Stimulated activated CD8-positive, alpha-beta memory T cell treated with anti-CD3 and anti-CD28 coated beads, Interleukin-15, amount 100 ng/mL, for 1 hour (primary cell): ENCODE data around the gene SUMO4.

Source experiments
- DNase-seq: peaks from one replicate; pipeline ENCODE4 v3.0.0-alpha.2; 2020; ENCODE audit warnings: low read depth

The SUMO4 gene

GRCh38 chr6:149400050-149400449 lies at the start of gene SUMO4:
SUMO4 (plus strand) TSS chr6:149400262; CDS start chr6:149400392, 130 bp downstream.
- DNase-seq = no peak

DNA sequence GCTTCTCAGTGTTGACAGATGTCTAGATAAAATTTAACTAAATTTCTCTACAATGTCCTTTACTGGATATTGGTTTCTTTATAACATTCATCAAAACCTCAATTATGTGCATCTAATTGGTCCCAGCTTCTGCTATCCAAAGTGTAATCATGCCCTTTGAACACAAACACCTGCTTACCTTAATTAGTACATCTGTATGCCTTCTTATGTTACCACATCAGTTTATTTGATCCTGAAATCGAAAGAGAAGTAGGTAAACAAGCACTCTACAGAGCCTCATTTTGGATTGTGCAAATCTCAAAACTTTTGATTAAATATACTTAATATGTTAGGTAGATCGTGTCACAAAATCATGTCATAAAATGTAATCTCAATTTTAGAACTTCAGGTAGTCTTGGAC lies 46.1 kb upstream of the SUMO4 start:
- DNase-seq = no peak

DNA sequence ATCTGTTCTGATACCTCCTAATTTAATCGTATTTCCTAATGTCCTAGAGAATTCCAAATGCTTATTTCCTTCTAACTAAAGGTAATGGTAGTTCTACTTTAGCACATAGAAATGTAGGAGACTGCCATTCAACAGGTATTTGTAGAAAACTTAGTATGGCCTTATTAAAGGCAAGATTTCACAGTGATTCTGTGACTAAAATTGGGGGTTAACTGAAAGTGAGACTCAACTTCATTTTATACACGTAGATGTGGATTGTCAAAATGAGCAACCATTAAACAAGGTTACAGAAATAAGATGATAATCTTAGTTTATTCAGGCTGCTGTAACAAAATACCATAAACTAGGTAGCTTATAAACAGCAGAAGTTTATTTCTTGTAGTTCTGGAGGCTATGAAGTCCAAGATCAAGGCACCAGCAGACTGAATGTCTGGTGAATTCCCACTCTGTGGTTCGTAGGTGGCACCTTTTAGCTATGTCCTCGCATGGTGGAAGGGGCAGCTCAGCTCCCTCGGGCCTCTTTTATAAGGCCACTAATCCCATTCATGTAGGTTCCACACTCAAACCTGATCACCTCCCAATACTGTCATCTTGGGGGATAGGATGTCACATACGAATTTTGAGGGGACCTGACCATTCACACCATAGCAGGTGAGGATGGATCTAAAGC lies 43.8 kb upstream of the SUMO4 start:
- no peak for DNase-seq

GRCh38 chr6:149357726-149358538 lies 42.1 kb upstream of the SUMO4 start:
- no peak for DNase-seq

- DNase-seq = no peak
Observed at GRCh38 chr6:149359440-149359839, 40.6 kb upstream of the SUMO4 start.

- DNase-seq = no peak
Observed at GRCh38 chr6:149360536-149360935, 39.5 kb upstream of the SUMO4 start.

DNA sequence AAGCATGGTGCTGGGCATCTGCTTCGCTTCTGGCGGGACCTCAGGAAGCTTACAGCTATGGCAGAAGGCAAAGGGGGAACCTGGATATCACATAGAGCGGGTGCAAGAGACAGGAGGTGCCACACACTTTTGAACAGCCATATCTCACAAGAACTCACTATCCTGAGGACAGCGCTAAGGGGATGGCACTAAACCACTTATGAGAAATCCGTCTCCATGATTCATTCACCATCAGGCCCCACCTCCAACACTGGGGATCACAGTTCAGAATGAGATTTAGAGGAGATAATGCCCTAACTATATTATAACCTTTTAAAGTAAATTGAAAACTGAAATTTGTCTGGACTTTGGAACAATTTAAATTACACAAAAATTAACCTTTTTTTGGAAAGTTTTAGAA lies 37.8 kb upstream of the SUMO4 start:
- DNase-seq = no peak

DNA sequence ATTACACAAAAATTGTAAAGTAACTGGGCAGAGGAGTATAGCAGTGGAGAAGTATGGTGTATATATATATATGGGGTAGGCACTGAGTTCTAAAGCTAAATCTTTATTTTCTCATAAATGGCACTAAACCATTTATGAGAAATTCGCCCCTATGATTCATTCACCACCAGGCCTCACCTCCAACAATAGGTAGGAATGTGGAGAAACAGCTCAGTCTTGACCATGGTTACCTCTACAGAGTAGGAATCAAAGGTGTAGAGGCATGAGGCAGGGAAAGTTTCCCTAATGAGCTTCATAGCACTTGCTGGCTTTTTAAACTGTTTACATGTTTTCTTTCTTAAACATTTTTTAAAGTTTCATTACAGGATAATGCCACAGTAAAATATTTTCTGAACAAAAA lies 36.9 kb upstream of the SUMO4 start:
- DNase-seq = no peak

GRCh38 chr6:149364557-149364956 lies 35.5 kb upstream of the SUMO4 start:
- no peak for DNase-seq

DNA sequence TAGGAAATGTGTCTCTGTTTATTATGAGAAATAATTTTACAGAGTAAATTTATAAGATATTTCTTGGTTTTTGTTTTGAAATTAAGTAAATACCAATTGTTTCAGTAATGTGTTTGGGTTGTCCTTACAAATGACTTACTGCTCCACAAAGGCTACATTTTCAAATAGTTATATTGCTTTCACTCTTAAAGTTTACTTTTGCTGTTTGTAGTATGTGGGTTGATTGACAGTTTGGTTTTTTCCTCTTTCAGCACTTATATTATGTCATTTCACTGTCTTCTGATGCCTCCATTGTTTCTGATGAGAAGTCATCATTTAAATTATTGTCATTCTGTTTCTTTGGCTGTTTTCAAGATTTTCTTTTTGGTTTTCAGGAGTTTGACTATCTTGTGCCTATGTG lies 34.9 kb upstream of the SUMO4 start:
- no peak for DNase-seq

DNA sequence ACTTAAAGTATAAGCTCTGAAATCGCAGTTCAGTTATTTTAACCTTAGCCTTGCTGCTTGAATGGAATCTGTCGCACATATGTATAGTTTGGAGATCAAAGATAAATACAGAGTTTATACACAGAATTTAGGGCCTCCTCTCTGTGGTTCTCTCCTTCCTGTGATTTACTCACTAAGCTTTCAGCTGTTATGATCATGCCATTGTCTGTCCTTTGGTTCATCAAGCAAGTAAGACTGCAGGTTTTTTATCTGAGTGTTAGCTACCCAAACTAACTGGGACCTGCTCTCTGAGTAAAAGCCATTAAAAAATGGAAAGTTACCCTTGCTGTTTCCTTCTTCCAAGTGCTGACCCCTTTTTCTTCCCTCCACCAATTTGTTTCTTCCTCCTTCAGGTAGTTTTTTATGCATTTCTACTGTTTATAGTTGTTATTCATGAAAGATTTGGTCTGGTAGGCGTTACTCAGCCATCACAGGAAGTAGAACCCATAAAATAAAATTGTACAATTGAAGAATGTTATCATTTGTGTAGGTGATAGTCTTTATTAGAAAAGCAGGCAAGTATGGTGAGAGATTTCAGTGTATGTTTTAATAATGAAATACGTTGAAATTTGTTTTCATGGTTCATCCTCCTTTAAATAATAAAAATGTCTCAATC lies 33.7 kb upstream of the SUMO4 start:
- no peak for DNase-seq

DNA sequence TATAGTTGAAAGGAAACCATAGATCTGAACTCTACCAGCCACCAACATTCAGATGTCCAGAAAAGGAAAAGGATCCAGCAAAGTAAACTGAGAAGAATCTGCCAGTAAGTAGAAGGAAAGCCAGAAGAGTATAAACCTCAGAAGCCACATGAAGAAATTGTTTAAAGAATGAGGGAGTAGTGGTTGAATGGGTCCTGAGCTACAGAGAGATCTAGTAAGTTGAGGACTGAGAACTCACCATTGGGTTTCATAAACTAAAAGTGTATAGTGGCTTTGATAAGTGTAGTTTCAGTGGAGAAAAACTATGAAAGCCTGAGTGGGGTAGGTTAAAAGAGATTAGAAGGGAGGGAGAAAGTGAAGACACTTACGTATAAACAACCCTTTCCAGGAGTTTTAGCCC lies 32.0 kb upstream of the SUMO4 start:
- DNase-seq = no peak

GRCh38 chr6:149371154-149371553 lies 28.9 kb upstream of the SUMO4 start:
- no peak for DNase-seq

GRCh38 chr6:149372062-149372461 lies 28.0 kb upstream of the SUMO4 start:
- no peak for DNase-seq

DNA sequence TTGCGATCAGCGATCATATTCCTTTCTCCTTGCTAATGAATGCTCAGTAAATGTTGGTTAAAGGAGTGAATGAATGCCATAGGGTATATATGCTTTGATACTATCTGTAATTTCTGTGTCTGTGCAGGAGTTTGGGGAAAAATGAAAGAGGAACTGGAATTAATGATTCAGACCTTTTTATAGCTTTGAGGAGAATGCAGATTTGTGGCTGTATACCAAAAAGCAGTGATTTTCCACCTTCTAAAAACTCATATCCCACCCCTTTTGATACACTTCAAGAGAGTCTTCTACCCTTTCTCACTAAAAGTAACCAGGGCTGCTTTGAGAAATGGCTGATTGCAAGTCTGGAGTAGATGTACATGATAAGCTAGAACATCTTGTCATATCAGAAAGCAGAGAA lies 26.6 kb upstream of the SUMO4 start:
- no peak for DNase-seq

DNA sequence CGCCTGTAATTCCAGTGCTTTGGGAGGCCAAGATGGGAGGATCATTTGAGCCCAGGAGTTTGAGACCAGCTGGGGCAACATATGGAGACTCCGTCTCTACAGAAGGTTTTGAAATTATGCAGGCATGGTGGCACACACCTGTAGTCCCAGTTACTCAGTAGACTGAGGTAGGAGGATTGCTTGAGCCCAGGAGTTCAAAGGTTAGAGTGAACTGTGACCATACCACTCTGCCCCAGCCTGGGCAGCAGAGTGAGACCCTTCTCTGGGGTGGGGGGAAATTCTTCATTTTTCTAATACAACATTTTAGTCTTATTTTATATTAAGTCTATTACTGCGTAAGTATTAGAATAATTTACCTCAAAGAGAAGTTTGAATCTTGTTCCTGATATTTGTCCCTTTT lies 20.1 kb upstream of the SUMO4 start:
- no peak for DNase-seq

DNA sequence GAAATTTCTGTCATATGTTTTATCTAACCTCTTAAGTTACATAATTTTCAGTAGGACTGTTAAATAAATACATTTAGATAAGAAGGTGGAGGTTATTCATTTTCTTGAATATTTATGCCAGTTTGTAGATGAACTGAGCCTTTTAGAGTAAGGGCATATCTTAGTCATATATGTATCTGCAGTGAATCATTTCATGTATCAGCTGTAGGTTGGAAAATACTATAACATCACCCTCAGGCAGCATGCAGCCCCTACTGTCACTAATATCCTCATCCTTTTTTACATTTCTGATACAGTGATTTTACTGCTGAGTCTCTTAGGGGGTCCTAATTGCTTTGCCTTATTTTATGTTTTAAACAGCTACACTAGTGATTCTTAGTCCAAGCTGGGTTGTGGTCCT lies 19.5 kb upstream of the SUMO4 start:
- DNase-seq = no peak

- DNase-seq = no peak
Observed at GRCh38 chr6:149383371-149383770, 16.7 kb upstream of the SUMO4 start.

DNA sequence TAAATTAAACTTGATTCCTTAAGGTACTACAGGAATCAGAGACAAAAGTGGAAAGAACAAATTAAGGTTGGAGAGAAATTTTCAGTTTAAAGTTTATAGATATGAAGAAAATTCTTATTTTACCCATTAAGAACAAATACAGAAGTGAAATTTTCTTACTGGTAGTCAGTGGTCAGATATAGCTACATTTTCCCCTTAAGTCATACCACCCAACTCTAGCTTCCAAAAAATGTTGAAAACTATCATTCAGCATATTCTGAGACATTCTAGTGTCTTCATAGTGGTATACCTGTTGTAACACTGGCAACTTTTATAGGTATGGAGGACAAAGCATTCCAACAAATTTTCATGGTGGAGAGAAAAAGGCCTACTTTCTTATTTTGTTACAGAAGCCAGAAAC lies 15.6 kb upstream of the SUMO4 start:
- DNase-seq = no peak

DNA sequence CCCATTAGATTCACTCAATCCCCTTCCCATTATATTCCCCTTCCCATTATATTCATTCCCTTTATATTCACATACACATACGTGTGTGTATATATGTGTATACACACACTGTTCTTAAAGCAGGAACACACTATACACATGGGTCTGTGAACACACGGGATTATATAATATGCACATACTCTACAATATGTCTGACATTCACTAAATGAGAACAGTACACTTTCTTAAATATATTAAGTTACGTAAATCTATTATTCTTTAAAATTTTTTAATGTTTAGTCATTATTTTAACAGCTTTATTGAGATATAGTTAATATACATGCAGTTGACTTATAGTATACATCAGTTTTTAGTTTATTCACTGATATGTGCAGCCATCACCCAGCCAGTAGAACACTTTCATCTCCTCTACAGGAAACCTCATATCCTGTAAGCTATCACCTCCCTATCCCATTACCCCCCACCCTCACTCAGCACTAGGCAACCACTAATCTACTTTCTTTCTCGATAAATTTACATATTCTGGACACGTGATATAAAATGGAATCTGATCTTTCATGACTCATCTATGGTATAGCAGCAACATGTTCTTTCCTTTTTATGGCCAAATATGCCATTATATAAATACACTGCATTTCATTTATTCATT lies 13.9 kb upstream of the SUMO4 start:
- DNase-seq = no peak

DNA sequence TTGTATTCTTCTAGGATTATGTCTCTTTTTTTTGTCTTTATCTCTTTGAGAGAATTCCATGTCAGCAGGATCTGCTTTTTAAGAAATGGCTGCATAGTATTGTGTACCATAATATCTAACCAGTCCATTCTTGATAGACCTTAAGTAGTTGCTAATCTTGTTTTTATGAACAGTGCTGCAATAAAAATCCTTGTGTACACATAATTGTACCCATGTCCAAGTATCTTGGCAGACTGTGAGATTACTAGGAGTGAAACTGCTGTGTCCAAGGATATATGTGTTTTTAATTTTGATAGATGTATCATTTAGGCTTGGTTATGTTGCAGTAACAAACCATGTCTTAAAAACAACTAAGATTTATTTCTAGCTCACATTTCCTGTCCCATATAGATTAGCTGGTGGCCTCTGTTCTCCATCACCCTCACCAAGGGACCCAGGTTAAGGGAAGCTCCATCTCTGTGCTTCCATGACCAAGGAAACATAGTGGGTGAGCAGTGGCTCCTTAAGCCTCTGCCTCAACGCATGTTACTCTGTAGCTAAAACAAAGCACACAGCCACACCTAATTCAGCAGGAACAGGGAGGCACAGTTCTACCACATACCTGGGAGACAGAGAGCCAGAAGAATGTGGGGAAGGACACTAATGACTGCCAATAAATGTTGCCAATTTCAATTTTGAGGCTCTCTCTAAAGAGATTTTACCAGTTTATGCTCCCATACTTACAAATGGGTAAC lies 12.1 kb upstream of the SUMO4 start:
- DNase-seq = no peak
